ENCODE data around the gene MSANTD3.

MSANTD3 gene

DNA sequence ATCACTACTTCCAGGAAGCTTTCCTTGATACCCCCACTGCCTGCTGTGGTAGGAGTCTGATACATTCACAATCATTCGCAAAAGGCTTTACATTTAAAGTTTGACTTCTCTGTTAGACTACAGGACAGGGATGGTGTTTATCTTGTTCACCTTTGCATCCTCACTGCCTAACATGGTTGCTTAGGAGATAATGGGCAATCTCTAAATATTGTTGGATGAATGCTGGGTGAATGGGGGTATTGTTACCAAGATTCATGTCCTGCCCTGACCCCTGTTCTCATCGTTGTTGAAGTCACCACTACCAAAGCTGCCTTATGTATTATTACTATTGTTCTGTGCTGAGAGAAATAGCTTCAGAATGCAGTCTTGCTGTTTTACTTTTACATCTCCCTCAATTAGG lies 38.3 kb downstream of the MSANTD3 start:
- DNase-seq (ENCODE audit: low read depth, low spot score): no peak

DNA sequence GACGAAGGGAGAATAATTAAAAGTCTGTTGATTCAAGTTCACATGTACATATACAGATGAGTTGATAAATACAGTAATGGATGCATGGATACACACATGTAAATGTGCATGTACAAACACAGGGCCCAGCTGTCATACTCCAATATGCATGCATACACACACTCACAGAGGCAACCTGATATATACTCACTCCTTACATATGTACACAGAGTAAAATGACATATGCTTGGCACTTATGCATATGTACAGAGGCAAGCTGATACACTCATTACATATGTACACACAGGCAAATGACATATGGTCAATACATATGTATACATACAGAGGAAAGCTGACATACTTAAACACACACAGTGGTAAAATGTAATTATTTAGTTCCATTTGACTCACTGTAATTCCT lies 38.8 kb downstream of the MSANTD3 start:
- no peak for DNase-seq (ENCODE audit: low read depth, low spot score)

DNA sequence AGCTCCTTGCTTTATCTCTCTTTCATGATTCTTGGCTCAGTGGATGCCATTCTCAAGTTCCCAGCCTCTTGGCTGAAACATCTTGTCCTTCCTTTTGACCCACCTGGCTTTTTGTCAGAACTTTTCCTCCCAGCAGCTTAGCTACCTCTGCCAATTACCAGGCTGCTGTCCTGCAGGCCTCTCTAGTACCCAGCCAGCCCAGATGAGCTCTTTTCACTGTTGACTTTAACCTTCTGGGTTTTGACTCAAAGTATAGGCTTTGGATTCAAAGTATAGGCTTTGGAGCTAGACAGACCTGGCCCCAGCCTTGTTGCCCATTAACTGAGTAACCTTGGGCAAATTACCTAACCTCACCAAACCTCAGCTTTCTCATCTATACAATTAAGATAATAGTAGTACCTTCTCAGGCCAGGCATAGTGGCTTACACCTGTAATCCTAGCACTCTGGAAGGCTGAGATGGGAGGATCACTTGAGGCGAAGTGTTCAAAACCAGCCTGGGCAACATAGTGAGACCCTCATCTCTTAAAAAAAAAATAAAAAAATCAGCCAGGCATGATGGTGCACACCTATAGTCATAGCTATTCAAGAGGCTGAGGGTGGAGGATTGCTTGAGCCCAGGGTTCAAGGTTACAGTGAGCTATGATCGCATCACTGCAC lies 39.4 kb downstream of the MSANTD3 start:
- DNase-seq (ENCODE audit: low read depth, low spot score): no peak

DNA sequence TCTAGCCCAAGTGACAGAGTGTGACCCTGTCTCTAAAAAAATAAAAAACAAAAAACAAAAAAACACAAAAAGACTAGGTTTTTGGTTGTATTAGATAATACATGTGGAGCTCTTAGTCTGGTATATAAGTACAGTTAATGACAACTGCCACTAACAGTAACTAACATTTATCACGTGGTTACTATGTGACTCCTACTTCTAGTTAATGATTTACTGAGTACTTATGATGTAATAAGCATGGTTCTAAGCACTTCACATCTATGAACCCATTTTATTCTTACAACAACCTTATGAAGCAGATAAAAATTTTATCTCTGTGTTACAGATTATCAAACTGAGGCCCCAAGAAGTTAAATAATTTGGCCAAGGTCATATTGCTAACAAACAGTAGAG lies 39.9 kb downstream of the MSANTD3 start:
- DNase-seq (ENCODE audit: low read depth, low spot score): no peak

DNA sequence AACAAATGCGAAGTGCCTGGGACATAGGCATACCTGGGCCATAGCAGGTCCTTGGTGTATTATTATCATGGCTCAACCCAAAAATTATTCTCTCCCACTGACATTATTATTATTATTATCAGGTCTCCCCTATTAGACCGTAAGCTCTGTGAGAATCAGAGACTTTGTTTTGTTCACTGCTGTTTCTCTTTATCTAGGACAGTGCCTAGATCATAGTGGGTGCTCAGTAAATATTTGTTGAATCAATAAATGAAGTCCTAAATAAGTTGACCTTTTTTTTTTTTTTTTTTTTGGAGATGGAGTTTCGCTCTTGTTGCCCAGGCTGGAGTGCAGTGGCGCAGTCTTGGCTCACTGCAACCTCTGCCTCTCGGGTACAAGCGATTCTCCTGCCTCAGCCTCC lies 41.1 kb downstream of the MSANTD3 start:
- no peak for DNase-seq (ENCODE audit: low read depth, low spot score)

DNA sequence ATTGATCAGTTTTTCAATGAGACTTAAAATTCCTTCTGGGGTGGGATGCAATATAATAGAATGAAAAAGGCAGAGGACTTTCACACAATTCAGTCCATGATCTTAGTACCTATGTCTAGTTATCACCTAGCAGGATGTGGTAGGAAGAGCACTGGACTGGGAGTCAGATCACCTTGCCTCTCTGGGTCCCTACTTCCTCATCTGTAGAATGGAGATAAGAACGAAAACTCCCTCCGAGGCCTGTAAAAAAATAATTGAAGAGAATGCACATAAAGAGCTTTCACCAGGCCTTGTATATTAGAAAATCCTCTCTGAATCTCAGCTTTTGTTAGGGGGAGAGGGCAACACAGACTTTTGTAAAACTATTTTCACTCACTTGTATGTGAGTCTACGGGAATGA lies 45.3 kb downstream of the MSANTD3 start:
- no peak for DNase-seq (ENCODE audit: low read depth, low spot score)

DNA sequence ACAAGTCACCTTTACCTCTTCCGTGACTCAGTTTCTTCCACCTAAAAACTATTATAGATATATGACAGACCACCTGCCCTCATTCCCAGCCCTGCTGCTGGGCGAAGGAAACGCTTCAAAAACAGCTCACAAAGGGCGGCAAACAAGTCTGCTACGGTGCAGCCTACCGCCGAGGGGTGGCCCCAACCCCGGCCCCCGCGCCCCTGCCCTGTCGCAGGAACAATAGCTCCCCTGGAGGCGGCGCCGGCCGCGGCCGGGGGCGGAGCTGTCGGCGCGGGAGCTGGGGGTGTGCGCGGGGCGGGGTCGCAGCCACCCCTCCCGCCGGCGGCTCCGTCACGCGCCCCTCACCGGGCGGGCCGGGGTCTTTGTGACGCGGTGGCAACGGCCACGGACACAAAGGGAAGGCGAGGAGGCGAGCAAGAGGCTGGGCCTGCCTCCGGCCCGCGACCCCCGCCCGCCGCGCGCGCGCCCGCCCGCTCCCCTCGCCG lies 45.9 kb downstream of the MSANTD3 start, which contains the start of gene TMEFF1:
Gene TMEFF1 (plus strand): TSS at position 362 of the 488 bp plus-strand sequence. CDS start 396 bp downstream, outside the sequence.
- no peak for DNase-seq (ENCODE audit: low read depth, low spot score)

DNA sequence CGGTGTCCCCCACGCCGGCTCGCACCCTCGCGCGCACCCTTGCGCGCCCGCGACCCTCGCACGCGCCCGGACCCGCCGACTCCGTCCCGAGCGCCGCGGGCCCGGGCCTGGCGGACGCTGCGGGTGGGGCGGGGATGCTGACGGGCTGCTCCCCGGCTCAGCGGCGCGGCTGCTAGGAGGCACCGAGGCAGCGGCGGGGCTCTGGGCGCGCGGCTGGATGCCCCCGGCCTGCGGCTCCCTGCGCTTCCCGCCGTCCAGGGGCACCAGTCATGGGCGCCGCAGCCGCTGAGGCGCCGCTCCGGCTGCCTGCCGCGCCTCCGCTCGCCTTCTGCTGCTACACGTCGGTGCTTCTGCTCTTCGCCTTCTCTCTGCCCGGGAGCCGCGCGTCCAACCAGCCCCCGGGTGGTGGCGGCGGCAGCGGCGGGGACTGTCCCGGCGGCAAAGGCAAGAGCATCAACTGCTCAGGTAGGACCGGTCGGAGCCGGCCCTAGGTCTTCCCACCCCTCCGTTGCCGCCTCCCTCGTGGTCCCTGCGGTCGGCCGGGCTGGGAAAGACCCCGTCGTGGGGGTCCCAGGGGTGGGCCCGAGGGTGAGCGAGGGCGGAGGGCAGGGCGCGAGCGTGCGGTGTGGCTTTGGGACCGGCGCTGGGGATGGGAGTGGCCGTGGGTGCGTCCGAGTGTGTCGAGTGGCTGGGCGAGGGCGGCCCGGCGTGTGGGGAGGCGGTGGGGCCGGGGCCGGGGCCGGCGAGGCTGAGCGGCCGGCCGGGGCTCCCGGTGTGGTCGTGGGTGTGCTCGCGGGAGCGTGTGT lies 46.5 kb downstream of the MSANTD3 start:
- no peak for DNase-seq (ENCODE audit: low read depth, low spot score)

DNA sequence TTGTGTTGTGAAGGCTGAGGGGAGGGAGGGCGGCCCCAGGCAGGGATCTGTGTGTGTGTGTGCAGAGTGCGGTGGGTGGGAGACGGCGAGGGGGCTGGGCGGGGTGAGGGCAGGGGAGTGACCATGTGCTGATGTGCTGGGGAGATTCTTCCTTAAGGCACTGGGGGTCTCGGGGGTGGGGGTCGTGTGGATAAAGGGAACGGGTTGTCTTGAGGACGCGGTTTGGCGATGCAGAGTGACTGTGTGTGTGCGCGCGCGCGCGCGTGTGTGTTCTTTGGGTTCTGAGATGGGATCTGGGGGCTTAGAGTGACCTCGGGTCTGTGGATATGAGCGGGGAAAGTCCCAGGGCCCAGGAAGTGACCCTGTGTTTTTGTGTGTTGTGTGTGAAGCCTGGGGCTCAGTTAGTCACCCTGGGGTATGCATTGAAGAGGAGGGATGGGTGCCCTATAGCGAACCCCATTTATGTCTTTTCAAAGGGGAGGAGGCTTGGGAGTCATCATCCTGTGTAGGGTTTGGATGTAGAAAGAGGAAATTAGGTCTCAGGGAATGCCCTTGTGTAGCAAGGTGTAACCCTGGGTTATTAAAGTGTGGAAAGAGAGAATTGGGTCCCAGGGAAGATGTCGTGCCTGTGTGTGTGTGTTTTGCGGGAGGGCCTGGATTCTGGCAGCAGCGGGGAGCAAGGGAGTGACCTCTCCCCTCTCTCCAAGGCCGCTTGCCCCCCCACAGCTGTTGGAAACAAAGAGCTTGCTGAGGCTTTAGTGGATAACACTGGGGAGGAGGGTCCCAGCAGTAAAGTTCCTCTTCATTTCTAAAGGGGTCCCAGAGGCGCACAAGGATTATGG lies 47.4 kb downstream of the MSANTD3 start:
- no peak for DNase-seq (ENCODE audit: low read depth, low spot score)

DNA sequence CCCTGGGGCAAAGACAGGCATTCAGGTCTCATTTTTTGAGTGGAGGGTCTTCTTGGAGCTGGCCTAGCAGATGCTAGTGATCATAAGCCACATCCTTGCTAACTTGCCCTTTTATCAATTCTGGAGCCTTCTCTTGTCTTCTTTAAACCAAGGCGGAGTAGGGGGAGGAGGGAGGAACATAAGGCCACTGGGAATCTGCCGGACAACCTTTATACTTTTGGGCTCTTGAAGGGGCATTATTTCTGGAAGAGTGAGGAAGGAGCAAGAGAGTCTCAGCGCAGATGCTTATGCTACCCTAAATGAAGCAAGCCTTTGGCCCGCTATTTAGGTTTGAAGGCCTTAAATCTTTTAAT lies 48.0 kb downstream of the MSANTD3 start:
- no peak for DNase-seq (ENCODE audit: low read depth, low spot score)

DNA sequence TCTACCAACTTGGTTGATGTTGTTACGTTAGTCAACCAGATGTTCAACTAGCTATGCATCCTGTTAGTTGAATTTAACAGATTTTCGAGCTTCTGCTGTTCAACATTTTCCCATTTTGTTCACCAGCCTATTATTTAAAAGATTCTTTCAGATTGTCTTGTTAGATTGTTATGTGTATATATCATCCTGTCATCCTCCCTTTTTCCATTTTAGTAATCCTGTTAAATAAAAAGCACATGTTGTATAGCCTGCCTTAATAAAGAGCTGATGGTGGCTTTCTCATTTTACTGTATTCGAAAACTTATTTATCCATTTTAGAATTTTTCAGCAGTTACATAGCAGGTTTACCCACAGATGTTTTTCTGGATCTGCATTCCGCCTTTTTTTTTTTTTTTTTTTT lies 50.3 kb downstream of the MSANTD3 start:
- no peak for DNase-seq (ENCODE audit: low read depth, low spot score)

DNA sequence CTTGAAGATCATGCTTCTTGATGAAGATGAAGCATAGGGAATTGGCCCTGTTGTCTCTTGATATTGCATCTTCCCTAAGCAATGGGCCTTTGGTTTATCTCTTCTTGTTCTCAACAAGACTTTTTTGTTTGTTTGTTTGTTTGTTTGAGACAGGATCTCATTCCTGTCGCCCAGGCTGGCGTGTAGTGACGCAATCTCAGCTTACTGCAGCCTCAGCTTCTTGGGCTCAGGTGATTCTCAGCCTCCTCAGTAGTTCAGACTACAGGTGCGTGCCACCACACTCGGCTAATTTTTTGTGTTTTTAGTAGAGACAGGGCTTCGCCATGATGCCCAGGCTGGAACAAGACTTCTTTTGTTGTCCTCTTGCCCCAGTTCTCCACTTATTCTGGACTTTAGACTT lies 51.2 kb downstream of the MSANTD3 start:
- DNase-seq (ENCODE audit: low read depth, low spot score): no peak

DNA sequence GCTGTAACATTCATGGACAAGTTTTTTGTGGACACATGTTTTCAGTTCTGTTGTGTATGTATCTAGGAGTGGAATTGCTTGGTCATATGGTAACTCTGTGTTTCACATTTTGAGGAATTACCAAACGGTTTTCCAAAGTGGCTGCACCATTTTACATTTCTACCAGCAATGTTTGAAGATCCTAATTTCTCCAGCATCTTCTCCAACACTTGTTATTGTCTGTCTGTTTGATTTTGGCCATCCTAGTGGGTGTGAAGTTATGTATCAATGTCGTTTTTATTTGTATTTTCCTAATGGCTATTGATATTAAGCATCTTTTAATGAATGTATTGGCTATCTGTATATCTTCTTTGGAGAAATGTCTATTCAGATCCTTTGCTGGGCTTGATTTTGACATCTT lies 52.9 kb downstream of the MSANTD3 start:
- DNase-seq (ENCODE audit: low read depth, low spot score): no peak

DNA sequence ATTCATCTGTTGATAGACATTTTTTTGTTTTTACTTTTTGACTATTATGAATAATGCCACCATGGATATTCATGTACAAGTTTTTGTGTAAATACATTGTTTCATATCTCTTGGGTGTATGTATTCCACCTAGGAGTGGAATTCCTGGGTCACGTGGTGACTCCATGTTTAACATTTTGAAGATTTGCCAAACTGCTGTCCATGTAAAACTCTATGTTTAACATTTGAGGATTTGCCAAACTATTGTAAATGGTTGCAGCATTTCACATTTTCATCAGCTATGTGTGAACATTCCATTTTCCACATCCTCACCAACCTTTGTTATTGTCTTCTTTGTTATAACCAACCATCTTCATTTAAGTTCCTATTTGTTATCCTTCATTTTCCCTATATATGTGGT lies 58.3 kb downstream of the MSANTD3 start:
- no peak for DNase-seq (ENCODE audit: low read depth, low spot score)

DNA sequence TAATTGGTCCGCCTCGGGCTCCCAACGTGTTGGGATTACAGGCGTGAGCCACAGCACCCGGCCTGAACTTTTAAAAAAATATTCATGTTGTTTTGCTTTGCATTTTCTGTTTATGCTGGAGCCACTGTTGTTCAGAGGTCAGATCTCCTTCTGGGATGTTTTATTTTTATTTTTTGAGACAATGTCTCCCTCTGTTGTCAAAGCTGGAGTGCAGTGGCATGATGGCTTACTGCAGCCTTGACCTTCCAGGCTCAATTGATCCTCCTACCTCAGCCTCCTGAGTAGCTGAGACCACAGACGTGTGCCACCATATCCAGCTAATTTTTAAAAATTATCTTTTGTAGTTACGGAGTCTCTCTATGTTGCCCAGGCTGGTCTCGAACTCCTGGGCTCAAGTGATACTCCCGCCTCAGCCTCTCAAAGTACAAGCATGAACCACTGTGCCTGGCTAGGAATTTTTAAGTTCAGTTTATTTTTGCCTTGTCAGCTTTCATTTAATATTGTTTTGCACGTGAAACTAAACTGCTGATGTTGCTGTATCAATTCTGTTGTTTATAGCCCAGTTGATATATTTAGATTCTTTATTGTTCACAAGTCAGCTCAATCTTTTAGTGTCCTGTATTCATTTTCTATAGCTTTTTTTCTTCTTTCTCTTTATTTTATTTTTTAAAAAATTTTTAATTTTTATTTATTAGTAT lies 59.7 kb downstream of the MSANTD3 start:
- DNase-seq (ENCODE audit: low read depth, low spot score): no peak

DNA sequence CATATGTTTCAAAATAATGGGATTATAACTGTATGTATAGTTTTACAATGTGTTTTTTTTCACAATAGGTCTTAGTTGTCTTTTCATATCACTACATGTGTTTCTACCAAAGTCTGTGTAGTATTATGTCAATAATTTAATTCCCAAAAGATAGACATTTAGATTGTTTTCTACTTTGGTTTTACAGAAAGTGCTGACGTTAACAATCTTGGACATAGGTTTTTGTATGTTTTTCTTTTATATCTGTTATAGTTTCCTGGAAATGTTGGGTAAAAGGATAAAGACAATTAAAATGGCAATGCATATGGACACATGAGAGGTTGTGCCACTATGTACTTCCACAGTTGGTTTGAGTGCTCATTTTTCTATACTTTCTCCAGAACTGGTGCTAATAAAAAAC lies 61.2 kb downstream of the MSANTD3 start:
- no peak for DNase-seq (ENCODE audit: low read depth, low spot score)

DNA sequence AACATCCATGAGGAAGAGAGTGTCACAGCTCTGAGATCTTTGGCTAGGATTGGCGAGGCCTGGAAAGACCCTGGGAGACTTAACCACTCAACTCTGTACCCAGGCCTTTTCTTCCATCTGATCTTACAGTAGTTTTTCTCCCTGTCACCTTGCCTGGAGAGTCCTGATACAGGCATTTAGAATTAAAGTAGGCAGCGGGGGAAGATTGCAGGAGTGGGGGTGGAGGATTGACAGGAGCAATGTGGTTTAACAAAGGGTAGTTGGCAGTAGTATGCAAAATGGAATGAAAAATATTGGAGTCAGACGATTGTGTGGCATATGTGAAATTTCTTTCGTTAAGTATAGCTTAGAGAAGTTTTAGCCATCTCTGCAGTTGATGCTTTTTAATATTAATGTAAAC lies 62.9 kb downstream of the MSANTD3 start:
- no peak for DNase-seq (ENCODE audit: low read depth, low spot score)

DNA sequence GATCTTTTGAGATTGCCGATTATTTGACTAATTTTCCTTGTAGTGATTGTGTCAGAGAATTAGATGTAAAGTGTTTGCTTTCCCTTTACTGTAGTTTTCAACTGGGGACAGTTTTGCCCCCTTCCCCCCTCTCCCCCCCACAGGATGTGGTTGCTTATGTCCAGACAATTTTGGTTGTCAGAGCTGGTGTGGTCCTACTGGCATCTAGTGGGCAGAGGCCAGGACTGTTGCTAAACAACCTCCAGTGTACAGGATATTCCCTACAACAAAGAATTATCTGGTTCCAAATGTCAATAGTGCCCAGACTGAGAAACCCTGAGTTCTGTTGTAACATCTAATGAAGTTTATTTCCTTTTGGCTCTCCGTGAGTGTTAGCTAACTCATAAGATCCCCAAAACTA lies 66.0 kb downstream of the MSANTD3 start:
- DNase-seq (ENCODE audit: low read depth, low spot score): no peak

DNA sequence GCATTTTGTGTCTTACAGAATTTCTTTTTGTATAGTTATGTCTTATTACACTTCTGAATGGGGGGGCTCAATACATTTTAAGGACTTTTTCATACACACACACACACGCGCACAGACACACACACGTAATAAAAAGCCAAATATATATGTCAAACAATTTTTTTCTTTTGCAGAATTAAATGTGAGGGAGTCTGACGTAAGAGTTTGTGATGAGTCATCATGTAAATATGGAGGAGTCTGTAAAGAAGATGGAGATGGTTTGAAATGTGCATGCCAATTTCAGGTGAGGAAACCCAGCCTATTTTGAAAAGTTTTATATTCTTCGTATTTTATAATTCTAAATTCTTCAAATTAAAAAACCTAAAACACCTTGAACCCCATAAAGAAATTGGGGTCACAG lies 71.6 kb downstream of the MSANTD3 start:
- DNase-seq (ENCODE audit: low read depth, low spot score): no peak

DNA sequence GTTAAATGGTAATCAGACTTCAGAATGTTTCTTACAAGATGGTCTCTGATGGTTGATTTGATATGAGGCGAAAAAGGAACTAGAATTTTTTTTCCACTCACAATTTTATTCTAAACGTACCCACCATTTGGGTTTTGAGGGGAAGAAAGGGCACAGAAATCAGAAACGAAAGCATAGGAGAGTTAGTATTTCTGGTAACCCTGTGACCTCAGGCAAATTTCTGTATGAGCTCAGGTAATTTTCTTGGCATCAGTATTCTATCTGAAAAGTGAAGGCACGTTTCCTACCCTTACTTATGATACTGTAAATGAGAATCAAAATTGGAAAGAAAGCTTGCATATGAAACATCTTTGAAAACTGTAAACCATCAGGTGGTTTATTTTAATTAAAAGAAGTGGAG lies 72.5 kb downstream of the MSANTD3 start:
- DNase-seq (ENCODE audit: low read depth, low spot score): no peak

DNA sequence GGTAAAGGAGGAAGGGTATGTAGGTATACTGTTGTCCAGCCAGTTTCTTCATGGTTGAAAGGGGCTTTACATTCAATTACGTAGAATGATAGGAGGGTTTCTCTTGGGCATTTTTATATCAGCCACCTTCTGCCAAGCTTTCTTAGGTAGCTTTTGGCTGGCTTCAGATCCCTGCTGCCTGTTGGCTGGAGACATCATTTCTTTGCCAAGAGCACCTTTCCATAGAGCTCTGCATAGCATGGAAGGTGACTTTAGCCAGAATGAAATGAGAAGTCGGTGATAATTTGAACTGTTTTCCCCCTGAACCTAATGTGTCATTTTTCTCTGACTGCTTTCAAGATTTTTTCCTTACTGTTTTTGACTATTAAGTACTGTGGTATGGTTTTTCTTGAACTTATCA lies 72.9 kb downstream of the MSANTD3 start:
- no peak for DNase-seq (ENCODE audit: low read depth, low spot score)

All from smooth muscle cell of the brain vasculature (primary cell).